Right lobe of liver (tissue), 4 donors: Measurements from ENCODE around the gene KIAA1671.

ENCODE experiments used
- CTCF ChIP-seq, 4 donors: fragments of 200-600 bp in 3 of 4; fragments of 450-650 bp in 1 of 4; IDR thresholded peaks; one replicate each; pipeline versions ENCODE4 v1.5.1 to v1.8.0; 2016 to 2022; ENCODE audit warnings: antibody characterized with exemption in 4 of 4, mild to moderate bottlenecking in 2 of 4
- POLR2A ChIP-seq: fragments of 450-650 bp; IDR thresholded peaks from one replicate; pipeline ENCODE4 v1.6.1; 2017; ENCODE audit warnings: antibody characterized with exemption, mild to moderate bottlenecking
- donor health status: DM: no; HTN: no; CAD: no.
- donor health status: DM: no; HTN: no; CAD: no.
- donor health status: DM: no; HTN: yes; CAD: no.

DNA sequence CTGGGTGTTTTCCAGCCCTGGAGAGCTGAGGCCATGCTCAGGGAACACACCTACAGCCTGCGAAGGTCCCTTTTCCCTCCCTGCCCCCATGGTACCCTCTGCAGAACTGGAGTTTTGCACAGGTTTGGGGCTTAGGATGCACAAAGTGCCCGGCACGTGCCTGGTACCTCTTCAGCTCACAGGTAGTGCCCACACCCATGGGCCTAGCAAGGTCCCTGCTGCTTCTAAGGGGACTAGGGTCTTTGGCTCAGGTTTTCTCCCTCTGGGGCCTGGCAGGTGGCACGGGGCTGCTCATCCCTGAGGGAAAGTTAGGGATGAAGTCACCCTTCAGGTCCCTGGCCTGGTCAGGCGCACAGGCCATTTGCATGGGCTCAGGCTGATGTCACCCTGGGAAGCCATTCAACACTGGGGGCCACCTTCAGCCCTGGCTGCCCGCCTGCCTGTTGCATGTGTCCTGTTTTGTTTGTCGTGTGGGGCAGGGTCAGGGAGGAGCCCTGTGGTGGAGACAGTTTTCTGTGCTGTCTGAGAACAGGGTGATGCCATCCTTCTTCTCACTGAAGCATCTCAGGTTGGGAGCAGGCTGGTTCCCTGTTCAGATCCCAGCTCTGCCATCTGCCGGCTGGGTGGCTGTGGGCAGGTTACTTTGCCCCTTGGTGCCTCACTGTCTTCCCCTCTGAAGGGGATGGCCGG lies 178.8 kb downstream of the KIAA1671 start:
- TF ChIP-seq CTCF (IDR thresholded peaks at IDR 0.05) (peak in 3 of 4 donors; percentile 21 to 30 (median 29)), POLR2A (no peak)
